Pericardium fibroblast (primary cell): Measurements from ENCODE around the gene DOK6. TPM values are rescaled to one million over a fixed set of nuclear protein-coding genes. Genes with fewer than 3 reads are reported as not detected.

Experiments used
- total RNA-seq: library from RNA; depleted of rRNA; stranded (reverse); fragments of >200 nt; gene quantifications from 2 replicates; pipeline ENCODE4 v1.2.3, GENCODE V29; 2015

Gene DOK6
- total RNA-seq: 0.94 and 2.8 TPM in 2 replicates

DNA sequence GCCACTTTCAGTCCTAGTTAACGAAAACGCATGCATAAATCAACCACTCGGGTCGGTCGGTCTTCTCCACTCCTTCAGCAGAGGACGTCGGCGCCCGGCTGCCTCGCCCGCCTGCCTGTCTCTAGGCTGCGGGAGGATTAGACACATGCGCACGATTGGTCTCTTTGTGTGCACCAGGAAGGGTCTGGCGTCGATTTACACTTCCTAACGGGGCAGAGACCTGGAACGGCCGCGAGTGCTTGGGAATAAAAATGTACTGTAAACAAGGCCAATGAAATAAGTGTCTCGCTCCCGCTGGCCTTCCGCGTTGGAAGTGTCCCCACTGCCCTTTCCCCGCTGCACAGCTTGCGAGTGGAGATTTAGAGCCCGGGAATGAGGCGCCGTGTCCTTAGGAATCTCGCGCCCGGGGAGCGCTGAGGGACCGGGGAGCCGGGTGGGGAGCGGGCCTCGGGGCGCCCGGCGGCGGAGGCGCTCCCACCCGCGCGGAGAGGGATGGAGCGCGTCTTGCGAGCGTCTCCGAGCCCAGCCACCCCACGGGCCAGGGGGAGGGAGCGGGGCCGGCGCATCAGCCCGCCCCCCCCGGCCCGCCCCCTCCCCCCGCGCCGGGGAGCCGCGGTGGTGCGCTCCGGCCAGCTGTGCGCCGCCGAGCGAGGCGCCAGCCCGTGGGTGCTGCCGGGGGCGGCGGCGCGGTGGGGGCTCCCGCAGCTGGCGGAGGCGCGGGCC lies at the start of gene DOK6:
Gene DOK6 (plus strand): TSS at position 636 of the 723 bp plus-strand sequence.

